Measurements from ENCODE around the gene RTN1. TPM values are rescaled to one million over a fixed set of nuclear protein-coding genes. Genes with fewer than 3 reads are reported as not detected.

Gene RTN1
- total RNA-seq, 1 donor from 2014 or later = 5.9 TPM

DNA sequence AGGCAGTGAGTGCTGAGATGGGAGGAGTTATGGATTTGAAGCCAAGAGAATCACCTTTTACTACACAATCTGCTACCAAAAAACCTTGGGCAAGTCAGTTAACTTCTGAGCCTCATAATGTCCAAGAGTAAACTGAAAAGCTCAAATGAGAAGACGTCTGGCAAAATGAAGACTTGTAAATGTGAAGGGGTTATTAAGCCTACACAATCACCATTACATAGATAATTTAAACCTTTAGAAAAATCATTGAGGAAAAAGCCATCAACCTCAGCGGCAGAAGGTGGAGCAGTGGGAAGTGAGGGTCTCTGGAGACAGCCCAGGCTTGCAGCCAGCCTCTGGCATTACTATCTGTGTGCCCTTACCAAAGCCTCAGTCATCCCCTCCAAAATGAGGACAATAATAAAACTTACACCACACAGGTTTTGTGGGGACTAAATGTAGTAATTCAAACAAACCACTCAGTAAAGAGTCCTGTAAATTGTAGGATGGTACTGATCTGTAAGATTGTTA lies 243.5 kb downstream of the RTN1 start:
- no peak for DNase-seq

- no peak for DNase-seq
Observed at GRCh38 chr14:59622631-59623030, 247.9 kb downstream of the RTN1 start.

DNA sequence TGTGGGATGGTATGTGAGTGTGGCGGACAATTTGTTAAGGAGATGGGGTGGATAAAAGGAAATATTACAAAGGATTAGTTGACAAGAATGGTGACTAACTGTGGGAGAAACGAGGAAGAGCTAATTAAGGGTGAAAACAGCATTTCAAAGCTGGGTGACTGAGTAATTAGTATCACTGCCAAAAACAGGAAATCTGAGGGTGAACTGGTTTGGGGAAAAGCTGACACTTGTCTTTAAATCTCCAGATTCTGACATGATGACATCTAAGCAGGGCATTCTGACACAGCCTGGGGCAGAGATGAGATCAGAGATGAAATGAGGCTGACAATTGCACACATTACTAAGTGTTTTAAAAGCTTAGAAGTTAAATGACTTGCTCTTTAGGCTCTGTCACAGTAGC lies 251.5 kb downstream of the RTN1 start:
- no peak for DNase-seq

- DNase-seq = no peak
Observed at GRCh38 chr14:59601056-59601455, 269.5 kb downstream of the RTN1 start.

DNA sequence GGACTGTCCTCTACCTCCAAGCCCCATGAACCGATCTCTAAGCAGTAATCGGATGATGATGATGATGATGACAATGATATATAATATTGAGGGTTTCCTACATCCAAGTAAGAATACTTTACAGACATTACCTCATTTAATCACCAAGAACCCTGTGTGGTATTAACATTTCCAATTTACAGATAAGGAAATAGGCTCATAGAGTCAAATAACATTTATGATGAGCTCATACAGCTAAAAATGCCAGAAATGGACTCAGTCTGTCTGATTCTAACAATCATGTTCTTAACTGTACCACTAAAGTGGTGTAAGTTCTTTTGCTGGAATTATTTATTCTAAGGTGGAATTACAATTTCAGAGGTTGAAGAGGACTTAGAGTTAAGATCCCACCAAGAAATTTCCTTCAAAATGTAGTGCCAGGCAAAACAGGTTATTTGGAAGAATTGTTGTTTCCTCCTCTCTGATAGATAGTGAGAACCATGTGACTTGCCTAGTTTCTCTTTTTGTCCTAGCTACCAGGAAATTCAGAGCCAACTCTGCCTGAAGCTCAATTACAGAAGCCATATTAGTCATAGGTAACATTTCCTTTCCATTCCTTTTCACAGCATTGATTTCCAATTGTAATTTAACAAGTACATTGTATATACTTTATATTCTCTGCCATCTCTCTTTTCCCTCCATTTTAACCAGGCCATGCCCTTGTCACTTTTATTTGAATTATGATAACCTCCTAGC lies 270.2 kb downstream of the RTN1 start:
- no peak for DNase-seq

DNA sequence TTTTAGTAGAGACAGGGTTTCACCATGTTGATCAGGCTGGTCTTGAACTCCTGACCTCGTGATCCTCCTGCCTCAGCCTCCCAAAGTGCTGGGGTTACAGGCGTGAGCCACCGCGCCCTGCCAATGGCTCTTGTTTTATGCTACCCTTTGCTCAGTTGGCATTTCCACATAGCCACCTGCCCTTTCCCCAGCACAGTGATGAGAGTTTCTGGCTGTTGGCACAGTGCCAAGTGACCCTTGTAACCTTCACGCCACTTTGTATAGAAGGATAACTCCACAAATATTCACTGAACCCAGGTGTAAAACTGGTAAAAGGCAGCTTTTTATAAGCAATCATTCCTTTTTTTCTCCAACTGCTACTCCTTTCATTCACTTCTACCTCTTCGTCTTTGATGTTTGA lies 275.5 kb downstream of the RTN1 start:
- no peak for DNase-seq

DNA sequence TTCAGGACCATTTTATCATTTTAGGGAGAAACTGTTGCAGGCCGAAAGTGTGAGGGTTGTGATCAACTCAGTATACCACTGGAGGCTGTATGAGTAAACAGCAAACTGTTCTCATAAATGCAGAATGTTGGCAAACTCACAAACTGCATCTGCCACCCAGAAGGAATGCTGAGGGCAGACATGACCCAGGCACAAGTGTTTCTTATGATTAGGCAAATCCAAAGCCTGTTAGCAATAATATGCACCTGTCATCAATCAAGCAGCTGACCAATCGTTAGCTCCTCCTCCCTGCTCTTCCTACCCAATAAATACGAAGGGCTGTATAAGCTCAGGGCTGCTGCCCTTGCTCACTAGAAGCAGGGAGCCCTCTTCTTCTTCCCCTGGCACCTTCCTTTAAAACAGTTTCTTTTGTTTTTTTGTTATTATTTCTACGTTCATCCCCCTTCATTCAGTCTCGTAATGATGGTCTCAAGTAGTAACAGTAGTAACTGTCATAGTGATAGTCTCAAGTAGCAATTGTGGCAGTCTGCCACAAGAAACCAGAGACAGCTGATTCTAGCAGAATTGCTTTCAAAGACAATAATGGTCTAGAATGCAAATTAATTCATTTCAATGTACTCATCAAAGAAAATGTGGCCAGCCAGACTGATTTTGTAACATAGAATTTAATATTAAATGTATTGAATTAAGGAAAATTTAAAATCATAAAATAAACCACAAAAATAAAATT lies 278.8 kb downstream of the RTN1 start:
- DNase-seq = no peak

GRCh38 chr14:59588101-59588500 lies 282.5 kb downstream of the RTN1 start:
- no peak for DNase-seq

DNA sequence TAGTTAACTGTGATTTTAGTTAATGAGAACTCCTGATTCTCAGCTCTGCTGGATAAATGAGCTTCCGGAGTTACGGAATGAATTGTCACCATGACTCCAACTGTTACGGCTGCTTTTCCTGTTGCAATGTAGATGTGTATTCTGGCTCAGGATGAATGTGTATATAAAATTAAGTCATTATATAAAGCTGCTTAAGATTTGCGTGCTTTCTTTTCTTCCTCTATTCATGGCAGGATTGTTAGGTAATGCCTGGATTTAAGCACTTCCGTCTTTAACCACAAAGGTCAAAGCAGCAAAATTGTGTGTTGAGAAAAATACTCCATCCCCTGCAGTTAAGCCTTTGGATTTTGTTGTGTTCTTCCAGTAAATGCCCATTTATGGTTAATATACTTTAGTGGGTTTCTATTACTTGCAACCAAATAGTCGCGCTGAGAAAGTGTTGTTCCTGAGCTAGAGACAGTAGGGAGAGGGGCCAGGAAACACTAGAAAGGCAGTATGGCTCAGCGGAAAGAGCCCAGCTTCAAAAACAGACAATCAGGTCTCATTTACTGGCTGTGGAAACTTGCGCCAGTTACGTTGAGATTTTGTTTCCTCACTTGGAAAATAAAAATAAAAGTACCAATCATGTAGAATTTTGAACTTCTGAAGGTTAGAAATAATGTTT lies 284.6 kb downstream of the RTN1 start:
- peak; percentile 10 for DNase-seq

DNA sequence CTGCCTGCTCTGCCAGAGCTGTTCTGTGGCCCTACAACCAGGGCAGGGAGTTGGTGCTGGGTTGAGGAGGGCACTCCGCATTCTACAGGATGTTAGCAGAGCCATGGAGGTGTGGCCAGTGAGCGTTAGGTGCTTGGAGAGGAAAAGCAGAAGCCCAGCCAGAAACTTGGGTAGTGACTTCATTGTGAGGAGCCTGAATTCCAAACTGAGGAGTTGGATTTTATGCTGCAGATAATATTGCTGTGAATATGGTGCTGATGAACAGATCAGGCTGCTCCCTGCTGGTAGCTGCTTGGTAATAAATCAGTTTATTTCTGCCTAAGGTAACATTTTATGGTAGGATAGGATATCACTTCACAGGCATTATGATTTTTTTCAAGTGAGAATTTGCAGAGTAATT lies 286.8 kb downstream of the RTN1 start:
- no peak for DNase-seq

DNA sequence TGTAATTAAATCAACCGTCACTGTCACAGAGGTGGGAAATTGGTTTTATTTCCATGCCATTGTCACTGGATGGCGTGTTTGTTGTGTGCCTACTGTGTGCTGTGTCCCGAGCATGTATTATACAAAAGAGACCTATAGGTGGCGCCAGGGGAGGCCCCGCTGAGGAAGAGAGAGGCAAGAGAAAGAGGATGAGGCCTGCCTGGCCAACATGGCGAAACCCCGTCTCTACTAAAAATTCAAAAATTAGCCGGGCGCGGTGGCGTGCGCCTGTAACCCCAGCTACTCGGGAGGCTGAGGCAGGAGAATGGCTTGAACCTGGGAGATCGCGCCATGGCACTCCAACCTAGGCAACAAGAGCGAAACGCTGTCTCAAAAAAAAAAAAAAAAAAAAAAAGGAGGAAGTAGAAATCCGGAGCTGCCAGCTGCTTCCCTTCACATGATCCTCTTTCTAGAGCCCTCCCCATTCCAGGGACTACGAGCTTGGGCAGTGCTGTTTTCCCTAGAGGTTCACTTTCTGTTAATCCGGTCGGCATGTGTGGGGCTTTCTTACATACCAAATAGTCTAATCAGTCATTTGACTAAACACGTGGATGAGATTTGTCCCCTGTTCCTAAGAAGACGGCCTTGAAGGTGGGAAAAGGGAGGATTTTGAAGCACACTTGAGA lies 287.6 kb downstream of the RTN1 start:
- peak; percentile 11 for DNase-seq

- no peak for DNase-seq
Observed at GRCh38 chr14:59582161-59582560, 288.4 kb downstream of the RTN1 start.

DNA sequence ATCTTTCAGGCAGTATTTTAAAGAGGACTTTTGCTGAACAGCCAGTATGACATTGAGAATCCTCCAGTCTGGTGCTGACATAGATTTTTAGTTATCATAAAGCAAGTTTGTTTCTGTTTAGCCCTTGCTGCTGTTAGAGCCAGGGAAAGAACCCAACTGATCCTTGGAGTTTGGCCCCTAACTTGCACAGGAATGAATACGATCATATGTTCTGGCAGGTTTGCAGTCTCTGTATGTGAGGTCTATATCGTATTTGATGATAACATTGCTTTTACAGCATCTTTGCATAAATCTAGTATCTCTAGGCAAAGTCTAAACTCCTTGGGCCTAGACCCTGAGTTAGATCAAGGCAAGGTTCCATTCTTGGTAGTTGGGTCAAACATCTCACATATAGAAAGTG lies 289.7 kb downstream of the RTN1 start:
- DNase-seq = no peak

GRCh38 chr14:59576332-59577294 lies 294.0 kb downstream of the RTN1 start, which contains the start of gene CCDC175:
Gene CCDC175, minus strand, starts transcription at chr14:59576812. Its CDS starts 37 bp downstream, at chr14:59576775.
- DNase-seq = peak; percentile 83

DNA sequence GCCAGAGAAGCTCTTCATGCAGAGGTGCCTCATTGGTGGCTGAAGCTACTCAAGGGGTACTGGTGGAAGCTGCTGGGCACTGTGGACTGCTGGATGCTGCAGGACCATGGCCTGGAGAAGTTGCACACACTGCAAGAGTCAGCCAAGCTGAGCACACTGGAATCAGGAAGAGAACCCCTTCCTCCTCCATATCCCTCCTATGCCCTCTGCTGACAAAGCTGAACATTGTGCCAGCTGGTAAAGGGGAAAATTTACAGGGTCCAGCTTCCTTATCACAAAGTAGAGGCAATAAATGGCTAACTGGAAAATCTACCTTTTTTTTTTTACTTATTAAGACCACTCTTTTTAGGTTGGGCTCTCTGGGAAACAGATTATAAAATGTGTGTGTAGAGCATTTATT lies 300.5 kb downstream of the RTN1 start:
- DNase-seq = no peak

- no peak for DNase-seq
Observed at GRCh38 chr14:59566725-59567124, 303.9 kb downstream of the RTN1 start.

DNA sequence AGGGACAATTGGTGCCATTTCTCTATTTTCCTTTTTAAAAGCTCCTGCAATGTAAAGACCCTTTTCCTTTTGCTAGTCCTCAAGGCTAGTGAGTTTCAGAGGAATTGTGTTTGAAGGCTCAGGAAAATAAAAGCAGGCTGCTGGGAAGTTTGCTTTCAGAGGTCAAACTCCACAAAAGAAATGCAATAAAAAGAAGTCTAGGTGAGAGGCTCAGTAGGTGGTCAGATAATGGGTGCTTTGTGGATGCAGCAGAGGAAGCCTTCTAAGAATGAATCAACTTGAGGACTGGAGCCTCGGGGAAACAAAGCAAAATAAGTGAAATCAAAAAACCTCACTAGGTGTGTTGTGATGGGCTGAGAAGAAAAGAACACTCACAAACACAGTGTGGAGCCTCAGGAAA lies 304.3 kb downstream of the RTN1 start:
- DNase-seq = no peak

- no peak for DNase-seq
Observed at GRCh38 chr14:59565087-59565486, 305.5 kb downstream of the RTN1 start.

DNA sequence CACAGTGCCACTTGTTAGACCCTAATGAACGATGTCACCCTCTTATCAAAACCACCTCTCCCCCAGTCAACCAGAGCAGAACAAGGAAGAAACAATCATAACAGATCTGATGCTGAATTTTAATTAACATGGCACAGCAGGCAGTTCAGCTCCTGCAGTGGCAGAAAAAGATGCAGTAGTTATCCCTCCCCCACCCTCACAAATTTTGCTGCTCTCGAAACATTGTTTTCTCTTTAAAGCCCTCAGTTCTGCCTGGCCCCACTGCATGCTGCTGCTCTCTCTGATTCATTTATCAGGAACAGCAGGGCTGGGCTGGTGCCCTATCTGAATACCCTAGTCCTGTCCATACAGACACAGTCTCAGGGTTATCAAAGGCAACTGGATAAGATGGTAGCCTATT lies 306.2 kb downstream of the RTN1 start:
- DNase-seq = no peak

- DNase-seq = no peak
Observed at GRCh38 chr14:59547310-59547709, 323.3 kb downstream of the RTN1 start.
